Panc1 (cell line): ENCODE results near the gene MACROH2A1. TPM values are rescaled to one million over a fixed set of nuclear protein-coding genes. Genes with fewer than 3 reads are reported as not detected.

Experiments used
- ATAC-seq: fragments of 200-7000 bp; cut with Tn5 transposase; 2 replicates; pipeline ENCODE4 v1.9.1; 2020; ENCODE audit warnings: mild to moderate bottlenecking, moderate library complexity
- BruUV-seq: library from RNA; stranded (reverse); fragments of 400-500 nt; replicated peaks from 2 replicates; lab custom pipeline; 2021; lab: Mats Ljungman, UMichigan
- CTCF ChIA-PET: fragments of 300-600 bp; sonication (Branson Sonifier 250); formaldehyde crosslinking; loops from one replicate; lab custom pipeline; 2022; ENCODE audit warnings: antibody characterized with exemption; lab: Charles Lee
- POLR2A ChIA-PET: fragments of 300-600 bp; sonication (Branson Sonifier 250); formaldehyde crosslinking; loops from one replicate; lab custom pipeline; 2022; ENCODE audit warnings: antibody characterized with exemption; lab: Charles Lee
- DNase-seq: peaks from one replicate; pipeline ENCODE4 v3.0.0-alpha.2; 2010; ENCODE audit warnings: low read depth, low spot score
- H3K27ac ChIP-seq: 2 replicates; pipeline ENCODE4 v1.5.1; 2011; ENCODE audit warnings: mild to moderate bottlenecking, low read length, inconsistent platforms
- H3K27me3 ChIP-seq: fragments of 200-500 bp; sonication (Bioruptor generic); 2 replicates; pipeline ENCODE4 v1.6.0; 2014; ENCODE audit warnings: low read length, inconsistent platforms; ENCODE audit not compliant: control insufficient read depth, insufficient read depth
- H3K36me3 ChIP-seq: fragments of 200-500 bp; sonication (Bioruptor generic); 2 replicates; pipeline ENCODE4 v1.5.1; 2014; ENCODE audit warnings: inconsistent platforms, mild to moderate bottlenecking, low read length, moderate library complexity; ENCODE audit not compliant: control insufficient read depth, insufficient read depth
- H3K4me1 ChIP-seq: 2 replicates; pipeline ENCODE4 v1.5.1; 2011; ENCODE audit warnings: inconsistent platforms, mild to moderate bottlenecking, low read length, moderate library complexity; ENCODE audit not compliant: control insufficient read depth, insufficient read depth
- H3K4me3 ChIP-seq, 2 experiments: 2 replicates each; pipeline ENCODE4 v1.5.1; 2011 to 2012; ENCODE audit warnings: low read depth in 2 of 2, low read length in 2 of 2, mild to moderate bottlenecking in 2 of 2, inconsistent platforms in 1 of 2, moderate library complexity in 1 of 2
- H3K9me3 ChIP-seq: fragments of 200-500 bp; sonication (Bioruptor generic); 2 replicates; pipeline ENCODE4 v1.5.1; 2014; ENCODE audit warnings: low read depth, mild to moderate bottlenecking, inconsistent platforms, low read length, moderate library complexity; ENCODE audit not compliant: control insufficient read depth, insufficient read depth
- POLR2AphosphoS5 ChIP-seq: IDR thresholded peaks from 2 replicates; pipeline ENCODE4 v1.6.1; 2012; ENCODE audit warnings: mild to moderate bottlenecking, low read depth, low read length, moderate library complexity
- SIN3A ChIP-seq: IDR thresholded peaks from 2 replicates; pipeline ENCODE4 v1.6.1; 2012; ENCODE audit warnings: low read depth, mild to moderate bottlenecking, low read length, moderate library complexity, borderline replicate concordance; ENCODE audit not compliant: insufficient read depth
- TCF7L2 ChIP-seq: IDR thresholded peaks from 2 replicates; pipeline ENCODE4 v1.6.1; 2011; ENCODE audit warnings: mild to moderate bottlenecking, low read depth, low read length, inconsistent platforms
- in situ Hi-C: cut with HindIII; loops from 2 replicates; pipeline ENCODE4 v1.10.0; 2016; ENCODE audit warnings: low sequenced_read_pairs, low pct_unique_long_range_greater_than_20kb
- intact Hi-C: fragments of 100-400 bp; cut with micrococcal nuclease; formaldehyde crosslinking; loops from one replicate; pipeline ENCODE4 v1.10.0; 2022; ENCODE audit not compliant: unreplicated experiment
- total RNA-seq: library from RNA; stranded (reverse); gene quantifications from one replicate; pipeline ENCODE4 v1.2.1, GENCODE V29; 2021; ENCODE audit not compliant: unreplicated experiment
- TF ChIP-seq, protein P1 (sequence below), 2 experiments: IDR thresholded peaks; 2 replicates each; pipeline ENCODE4 v1.6.1; 2011 to 2012; ENCODE audit warnings: low read depth in 2 of 2, control low read depth in 1 of 2, low read length in 1 of 2, mild to moderate bottlenecking in 1 of 2, moderate library complexity in 1 of 2; ENCODE audit not compliant: insufficient read depth in 1 of 2
- TF ChIP-seq, protein P2 (sequence below): fragments of 450-650 bp; IDR thresholded peaks from 2 replicates; pipeline ENCODE4 v1.5.1; 2017; ENCODE audit warnings: mild to moderate bottlenecking

Gene MACROH2A1
- total RNA-seq, 1 experiment from 2014 or later: 162 TPM

DNA sequence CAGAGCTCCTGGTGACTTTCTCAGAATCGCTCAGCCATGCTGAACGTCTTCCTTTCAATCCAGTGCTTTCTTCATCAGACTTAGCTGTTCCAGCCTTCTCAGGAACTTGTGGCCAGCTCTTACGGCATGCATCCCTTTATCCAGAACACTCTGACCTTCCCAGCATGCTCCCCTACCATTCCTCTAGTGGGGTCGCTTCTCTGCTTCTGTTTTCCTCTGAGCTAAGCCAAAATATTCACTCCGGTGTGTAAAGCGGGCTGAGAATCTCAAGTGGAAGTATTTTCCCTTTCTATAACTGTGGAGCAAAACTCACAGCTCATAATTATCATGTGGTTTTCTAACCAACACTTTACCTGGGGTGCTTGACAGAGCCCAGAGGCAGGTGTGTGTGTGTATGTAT lies 41.9 kb upstream of the MACROH2A1 start:
- POLR2A ChIA-PET: no interaction called here
- CTCF ChIA-PET: no interaction called here
- Histone ChIP-seq H3K27ac (no peak overlapping the region), H3K27me3 (no peaks in the 10 kb centered on the region), H3K4me1 (peaks cover 5% of the 10 kb centered on the region; the same call in 1 of the 2 replicates), H3K9me3 (no peaks in the 10 kb centered on the region), H3K36me3 (no peaks in the 10 kb centered on the region), H3K4me3 (no peak overlapping the region)
- intact Hi-C loops: no loop called here
- in situ Hi-C loops: no loop called here
- TF ChIP-seq SIN3A: no peak
- TF ChIP-seq, protein P1, sequence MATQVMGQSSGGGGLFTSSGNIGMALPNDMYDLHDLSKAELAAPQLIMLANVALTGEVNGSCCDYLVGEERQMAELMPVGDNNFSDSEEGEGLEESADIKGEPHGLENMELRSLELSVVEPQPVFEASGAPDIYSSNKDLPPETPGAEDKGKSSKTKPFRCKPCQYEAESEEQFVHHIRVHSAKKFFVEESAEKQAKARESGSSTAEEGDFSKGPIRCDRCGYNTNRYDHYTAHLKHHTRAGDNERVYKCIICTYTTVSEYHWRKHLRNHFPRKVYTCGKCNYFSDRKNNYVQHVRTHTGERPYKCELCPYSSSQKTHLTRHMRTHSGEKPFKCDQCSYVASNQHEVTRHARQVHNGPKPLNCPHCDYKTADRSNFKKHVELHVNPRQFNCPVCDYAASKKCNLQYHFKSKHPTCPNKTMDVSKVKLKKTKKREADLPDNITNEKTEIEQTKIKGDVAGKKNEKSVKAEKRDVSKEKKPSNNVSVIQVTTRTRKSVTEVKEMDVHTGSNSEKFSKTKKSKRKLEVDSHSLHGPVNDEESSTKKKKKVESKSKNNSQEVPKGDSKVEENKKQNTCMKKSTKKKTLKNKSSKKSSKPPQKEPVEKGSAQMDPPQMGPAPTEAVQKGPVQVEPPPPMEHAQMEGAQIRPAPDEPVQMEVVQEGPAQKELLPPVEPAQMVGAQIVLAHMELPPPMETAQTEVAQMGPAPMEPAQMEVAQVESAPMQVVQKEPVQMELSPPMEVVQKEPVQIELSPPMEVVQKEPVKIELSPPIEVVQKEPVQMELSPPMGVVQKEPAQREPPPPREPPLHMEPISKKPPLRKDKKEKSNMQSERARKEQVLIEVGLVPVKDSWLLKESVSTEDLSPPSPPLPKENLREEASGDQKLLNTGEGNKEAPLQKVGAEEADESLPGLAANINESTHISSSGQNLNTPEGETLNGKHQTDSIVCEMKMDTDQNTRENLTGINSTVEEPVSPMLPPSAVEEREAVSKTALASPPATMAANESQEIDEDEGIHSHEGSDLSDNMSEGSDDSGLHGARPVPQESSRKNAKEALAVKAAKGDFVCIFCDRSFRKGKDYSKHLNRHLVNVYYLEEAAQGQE (IDR thresholded peaks at IDR 0.05; ENCODE audit: insufficient read depth in 1 of 2, low read depth in 2 of 2, low read length in 1 of 2): no peak
- BruUV-seq: no TSS peak
- ATAC-seq (no peak), DNase-seq (no peak)

DNA sequence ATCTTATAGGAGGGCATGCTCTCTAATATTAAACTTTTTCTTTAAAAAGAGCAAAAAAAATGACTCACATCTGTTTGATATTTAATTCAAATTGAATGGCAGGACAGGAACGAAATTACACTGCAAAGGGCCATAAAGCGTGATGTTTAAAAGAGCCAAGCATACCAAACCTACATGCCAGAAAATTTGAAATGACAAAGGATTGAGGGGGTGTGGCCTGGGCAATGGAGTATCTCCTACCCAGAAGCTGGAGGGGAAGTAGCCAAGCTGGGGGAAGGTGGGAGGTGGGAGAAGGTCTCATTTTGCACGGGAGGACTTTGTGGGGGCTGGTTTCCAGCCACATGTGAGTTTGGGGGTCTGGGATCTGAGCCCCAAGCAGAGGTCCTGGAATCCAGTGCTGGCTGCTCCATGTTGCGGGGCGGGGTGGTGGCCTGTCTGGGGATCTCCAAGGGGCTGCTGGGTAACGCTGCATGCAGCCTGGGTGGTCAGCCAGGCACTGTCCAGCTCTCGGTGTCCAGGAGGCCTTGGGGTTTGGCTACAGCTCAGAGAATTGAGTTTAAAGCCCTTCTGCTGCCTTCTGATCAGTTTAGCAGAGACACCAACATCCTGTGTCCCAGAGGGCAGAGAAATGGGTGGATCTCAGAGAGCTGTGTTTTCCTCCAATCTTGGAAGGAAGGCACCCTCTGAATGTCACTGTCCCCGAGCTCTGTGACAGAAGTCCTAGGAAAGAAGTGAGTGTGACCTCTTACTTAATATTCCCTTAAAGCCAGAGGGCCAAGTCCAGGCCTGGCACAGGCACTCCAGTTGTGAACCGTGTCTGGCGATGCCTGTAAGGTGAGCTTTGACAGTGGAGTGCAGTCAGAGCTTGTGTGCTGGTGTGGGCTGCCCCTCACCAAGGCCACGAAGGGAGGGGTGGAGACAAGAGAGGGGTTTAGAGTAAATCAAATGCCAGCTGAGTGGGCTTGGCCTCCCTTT lies 40.5 kb upstream of the MACROH2A1 start:
- Histone ChIP-seq H3K27ac (no peak overlapping the region), H3K27me3 (no peaks in the 10 kb centered on the region), H3K9me3 (no peaks in the 10 kb centered on the region), H3K4me1 (peaks cover 5% of the 10 kb centered on the region; the same call in 1 of the 2 replicates), H3K4me3 (no peak overlapping the region), H3K36me3 (no peaks in the 10 kb centered on the region)
- POLR2A ChIA-PET: no interaction called here
- DNase-seq (no peak), ATAC-seq (no peak)
- TF ChIP-seq SIN3A (no peak), TCF7L2 (no peak), POLR2AphosphoS5 (no peak)
- TF ChIP-seq, protein P2, sequence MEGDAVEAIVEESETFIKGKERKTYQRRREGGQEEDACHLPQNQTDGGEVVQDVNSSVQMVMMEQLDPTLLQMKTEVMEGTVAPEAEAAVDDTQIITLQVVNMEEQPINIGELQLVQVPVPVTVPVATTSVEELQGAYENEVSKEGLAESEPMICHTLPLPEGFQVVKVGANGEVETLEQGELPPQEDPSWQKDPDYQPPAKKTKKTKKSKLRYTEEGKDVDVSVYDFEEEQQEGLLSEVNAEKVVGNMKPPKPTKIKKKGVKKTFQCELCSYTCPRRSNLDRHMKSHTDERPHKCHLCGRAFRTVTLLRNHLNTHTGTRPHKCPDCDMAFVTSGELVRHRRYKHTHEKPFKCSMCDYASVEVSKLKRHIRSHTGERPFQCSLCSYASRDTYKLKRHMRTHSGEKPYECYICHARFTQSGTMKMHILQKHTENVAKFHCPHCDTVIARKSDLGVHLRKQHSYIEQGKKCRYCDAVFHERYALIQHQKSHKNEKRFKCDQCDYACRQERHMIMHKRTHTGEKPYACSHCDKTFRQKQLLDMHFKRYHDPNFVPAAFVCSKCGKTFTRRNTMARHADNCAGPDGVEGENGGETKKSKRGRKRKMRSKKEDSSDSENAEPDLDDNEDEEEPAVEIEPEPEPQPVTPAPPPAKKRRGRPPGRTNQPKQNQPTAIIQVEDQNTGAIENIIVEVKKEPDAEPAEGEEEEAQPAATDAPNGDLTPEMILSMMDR: no peak
- TF ChIP-seq, protein P1 (IDR thresholded peaks at IDR 0.05; ENCODE audit: insufficient read depth in 1 of 2, low read depth in 2 of 2, low read length in 1 of 2): no peak
- intact Hi-C loops: no loop called here
- no TSS peak for BruUV-seq
- CTCF ChIA-PET: interaction anchor here (0.6 to 1.0 kb wide), 3 partner anchors 17 to 586 kb away, joined by 3 to 5 read pairs (median 3); no protein-coding TSS in a partner anchor
- in situ Hi-C loops: no loop called here
